ENCODE results near the gene COQ8B.
A peak's percentile ranks its signal among the peaks of the same experiment; 100 is the strongest.
"Not testable (repeated sequence)": the region's sequence is repeated elsewhere in the genome, so short reads cannot be mapped to it uniquely, and the experiment has no call there.

COQ8B gene

GRCh38 chr19:40716482-40717324, at the start of gene COQ8B, which contains the start of gene ITPKC:
Gene COQ8B (minus strand): TSS chr19:40716886. CDS start chr19:40714632, 2,254 bp downstream.
Gene ITPKC (plus strand): TSS chr19:40717112. CDS start chr19:40717136, 24 bp downstream.
- DNase-seq (ENCODE audit: low read depth, low spot score): peak; percentile 100

DNA sequence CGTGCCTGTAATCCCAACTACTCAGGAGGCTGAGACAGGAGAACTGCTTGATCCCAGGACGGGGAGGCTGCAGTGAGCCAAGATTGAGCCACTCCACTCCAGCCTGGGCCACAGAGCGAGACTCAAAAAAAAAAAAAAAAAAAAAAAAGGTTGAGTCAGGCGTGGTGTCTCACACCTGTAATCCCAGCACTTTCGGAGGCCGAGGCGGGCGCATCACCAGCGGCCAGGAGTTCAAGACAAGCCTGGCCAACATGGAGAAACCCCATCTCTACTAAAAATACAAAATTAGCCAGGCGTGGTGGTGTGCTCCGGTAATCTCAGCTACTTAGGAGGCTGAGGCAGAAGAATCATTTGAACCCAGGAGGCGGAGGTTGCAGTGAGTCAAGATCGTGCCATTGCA, 49.7 kb upstream of the COQ8B start:
- DNase-seq (ENCODE audit: low read depth, low spot score): not testable (repeated sequence)

- DNase-seq (ENCODE audit: low read depth, low spot score): no peak
Measured at GRCh38 chr19:40763963-40764362, 47.3 kb upstream of the COQ8B start.

- DNase-seq (ENCODE audit: low read depth, low spot score): no peak
Measured at GRCh38 chr19:40763526-40763925, 46.8 kb upstream of the COQ8B start.

DNA sequence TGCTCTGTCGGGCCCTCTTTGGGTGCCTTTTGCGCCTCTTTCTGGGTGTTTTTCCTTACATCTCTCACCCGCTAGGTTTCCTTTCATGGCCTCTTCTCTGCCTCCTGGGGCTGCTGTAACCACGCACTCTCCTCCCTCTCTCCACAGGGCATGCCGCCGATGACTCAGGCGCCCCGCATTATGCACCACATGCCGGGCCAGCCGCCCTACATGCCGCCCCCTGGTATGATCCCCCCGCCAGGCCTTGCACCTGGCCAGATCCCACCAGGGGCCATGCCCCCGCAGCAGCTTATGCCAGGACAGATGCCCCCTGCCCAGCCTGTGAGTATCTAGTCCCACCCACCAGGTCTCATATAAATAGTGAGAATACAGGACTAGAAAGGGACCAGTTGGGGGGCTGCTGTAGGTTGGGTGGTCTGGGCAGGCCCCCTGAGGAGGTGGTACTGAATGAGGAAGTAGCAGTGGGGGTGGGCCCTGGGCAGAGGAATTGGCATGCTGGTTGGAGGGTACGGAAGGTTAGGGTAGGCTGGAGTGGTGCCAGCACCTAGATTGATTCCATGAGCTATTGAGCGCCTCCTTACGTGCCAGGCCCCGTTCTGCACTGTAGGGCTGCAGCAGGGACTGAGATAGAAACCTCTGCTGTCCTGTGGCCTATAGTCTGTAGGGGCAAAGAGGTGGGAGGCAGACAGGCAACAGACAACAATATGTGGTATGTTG, 46.2 kb upstream of the COQ8B start:
- peak; percentile 48 for DNase-seq (ENCODE audit: low read depth, low spot score)

- no peak for DNase-seq (ENCODE audit: low read depth, low spot score)
Measured at GRCh38 chr19:40759352-40759751, 42.7 kb upstream of the COQ8B start.

DNA sequence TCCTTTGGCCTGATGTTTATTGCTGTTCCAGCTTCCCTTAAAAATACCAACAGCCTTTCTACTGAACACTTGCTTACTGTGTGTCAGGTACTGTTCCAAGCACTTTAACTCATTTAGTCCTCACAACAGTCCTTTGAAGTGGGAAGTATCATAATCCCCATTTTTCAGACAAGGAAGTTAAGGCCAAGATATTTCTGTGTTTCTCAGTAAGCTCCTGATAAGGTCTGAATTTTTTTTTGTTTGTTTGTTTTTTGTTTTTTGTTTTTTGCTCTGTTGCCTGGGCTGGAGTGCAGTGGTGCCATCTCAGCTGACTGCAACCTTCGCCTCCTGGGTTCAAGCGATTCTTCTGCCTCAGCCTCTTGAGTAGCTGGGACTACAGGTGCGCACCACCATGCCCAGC, 41.8 kb upstream of the COQ8B start:
- no peak for DNase-seq (ENCODE audit: low read depth, low spot score)

- DNase-seq (ENCODE audit: low read depth, low spot score): peak; percentile 28
Measured at GRCh38 chr19:40756502-40757110, 39.9 kb upstream of the COQ8B start.

DNA sequence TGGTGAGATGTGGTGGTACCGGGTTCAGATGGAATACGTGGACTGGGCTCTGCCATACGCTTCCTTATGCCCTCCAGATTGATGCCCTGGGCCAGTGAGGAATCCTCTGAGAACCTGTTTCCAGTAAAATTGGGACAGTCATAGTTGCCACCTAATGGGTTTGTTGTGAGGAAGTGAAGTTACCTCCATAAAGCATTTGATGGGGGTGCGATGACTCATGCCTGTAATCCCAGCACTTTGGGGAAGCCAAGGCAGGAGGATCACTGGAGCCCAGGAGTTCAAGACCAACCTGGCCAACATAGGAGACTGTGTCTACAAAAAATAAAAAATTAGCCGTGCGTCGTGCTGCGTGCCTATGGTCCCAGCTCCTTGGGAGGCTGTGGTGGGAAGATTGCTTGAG, 39.1 kb upstream of the COQ8B start:
- DNase-seq (ENCODE audit: low read depth, low spot score): no peak

DNA sequence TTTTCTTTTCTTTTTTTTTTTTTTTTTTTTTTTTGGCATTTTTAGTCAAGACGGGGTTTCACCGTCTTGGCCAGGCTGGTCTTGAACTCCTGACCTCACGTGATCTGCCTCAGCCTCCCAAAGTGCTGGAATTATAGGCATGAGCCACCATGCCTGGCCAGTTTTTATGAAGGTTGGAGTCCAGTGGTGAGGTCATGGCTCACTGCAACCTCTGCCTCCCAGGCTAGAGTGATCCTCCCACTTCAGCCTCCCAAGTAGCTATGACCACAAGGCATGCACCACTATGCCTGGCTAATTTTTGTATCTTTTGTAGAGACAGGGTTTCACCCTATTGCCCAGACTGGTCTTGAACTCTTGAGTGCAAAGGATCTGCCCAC, 38.5 kb upstream of the COQ8B start:
- DNase-seq (ENCODE audit: low read depth, low spot score): no peak

GRCh38 chr19:40754611-40755247, 38.0 kb upstream of the COQ8B start:
- no peak for DNase-seq (ENCODE audit: low read depth, low spot score)

- DNase-seq (ENCODE audit: low read depth, low spot score): no peak
Measured at GRCh38 chr19:40752257-40752781, 35.6 kb upstream of the COQ8B start.

GRCh38 chr19:40750874-40751537, 34.3 kb upstream of the COQ8B start, which contains the start of gene SNRPA:
Gene SNRPA (plus strand): TSS chr19:40751203. CDS start chr19:40751409, 206 bp downstream.
- peak; percentile 99 for DNase-seq (ENCODE audit: low read depth, low spot score)

DNA sequence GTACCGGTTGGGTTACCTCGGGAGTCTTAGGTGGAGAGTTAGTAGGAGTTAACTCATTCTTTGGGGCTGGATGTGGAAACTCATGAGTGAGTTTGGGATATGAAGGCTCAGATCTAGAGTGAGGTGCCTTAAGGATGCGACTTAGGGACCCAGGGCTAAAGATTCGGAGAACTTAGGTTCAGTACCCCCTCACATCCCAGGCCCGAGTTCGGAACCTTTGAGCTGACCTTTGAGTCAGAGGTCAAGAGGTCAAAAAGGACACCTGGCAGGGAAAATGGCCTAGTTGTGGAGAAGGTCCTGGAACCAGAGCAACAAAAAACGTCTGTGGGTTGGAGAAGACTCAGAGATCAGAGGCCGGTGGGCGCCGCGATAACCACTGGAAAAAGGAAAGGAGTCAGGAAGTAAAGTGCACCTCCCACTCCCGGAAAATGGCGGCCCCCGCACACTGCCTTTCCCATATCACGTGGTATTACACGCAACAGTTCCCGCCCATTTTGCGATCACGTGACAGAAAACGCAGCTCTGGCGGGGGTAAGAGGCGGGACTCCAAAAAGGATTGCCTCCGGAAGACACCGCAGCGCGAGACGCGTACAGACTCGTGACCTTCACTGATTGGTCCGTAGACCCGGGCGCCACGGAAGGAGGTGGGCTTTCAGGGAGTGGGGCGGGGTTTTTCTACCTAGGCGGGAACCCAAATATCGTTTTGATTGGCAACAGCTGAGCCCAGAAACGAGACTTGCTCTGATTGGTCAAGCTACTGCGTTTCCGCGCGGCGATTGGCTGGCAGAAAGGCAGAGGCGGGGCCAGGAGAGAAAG, 33.6 kb upstream of the COQ8B start, which contains the start of gene ACTMAP:
Gene ACTMAP, minus strand, starts transcription at position 420 of the 816 bp plus-strand sequence. CDS start 674 bp downstream, outside the sequence.
- peak; percentile 100 for DNase-seq (ENCODE audit: low read depth, low spot score)

GRCh38 chr19:40747536-40747935, 30.9 kb upstream of the COQ8B start:
- no peak for DNase-seq (ENCODE audit: low read depth, low spot score)

- peak; percentile 51 for DNase-seq (ENCODE audit: low read depth, low spot score)
Measured at GRCh38 chr19:40745402-40745780, 28.7 kb upstream of the COQ8B start.

DNA sequence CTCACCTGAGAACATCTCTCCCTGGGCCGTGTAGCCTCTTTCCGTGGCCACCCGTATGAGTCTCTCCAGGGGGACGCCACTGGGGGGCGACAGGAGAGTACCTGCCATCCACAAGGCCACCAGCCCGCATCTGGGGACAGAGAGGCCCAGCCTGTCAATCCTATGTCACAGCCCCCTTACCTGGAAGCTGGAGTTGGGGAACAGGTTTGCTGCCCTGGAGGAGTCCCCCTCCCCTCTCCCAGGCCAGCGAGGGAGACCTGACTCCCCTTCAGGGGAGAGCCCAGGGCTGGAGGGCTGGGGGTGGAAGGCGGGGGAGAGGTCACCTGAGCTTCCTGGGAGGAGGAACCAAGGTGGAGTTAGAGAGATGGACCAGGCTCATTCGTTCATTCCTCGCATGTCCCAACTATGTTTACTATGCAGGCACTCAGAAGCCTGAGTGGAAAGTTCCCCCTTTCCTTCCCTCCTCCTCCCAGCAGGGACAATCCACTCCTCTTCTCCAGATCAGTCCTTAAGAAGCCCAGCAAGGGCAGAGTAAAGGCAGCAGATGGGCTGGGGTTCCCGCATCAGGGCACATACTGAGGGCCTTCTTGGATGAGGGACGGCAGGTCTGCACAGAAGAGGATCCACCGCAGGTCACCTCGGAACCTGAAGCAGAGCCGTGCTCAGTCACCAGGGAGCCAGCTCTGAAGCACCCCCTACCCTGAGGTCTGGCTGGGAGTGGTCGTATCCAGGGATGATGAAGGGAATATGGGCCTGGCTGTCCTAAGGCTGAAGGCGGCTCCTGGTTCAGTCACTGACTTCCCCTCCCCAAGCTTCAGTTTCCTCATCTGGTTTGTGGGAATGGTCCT, 28.1 kb upstream of the COQ8B start:
- DNase-seq (ENCODE audit: low read depth, low spot score): no peak

DNA sequence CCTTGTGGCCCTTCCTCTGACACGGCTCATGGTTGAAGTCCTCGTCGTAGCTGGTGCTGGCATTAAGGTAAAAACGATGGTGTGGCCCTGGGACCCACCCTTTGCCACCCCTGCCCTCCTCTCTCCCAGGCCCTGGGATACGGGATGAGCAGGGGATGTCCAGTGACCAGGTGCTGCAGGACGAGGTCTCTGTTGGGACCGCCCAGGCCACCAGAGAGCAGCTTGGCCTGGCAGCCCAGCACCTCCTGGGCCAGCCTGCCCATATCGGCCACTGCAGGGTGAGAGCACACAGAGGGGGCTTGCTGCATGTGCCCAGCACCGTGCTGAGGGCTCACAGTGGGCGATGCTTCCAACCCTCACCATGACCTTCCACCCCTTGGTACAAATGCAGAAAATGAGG, 27.2 kb upstream of the COQ8B start:
- DNase-seq (ENCODE audit: low read depth, low spot score): no peak

GRCh38 chr19:40742886-40743285, 26.2 kb upstream of the COQ8B start:
- DNase-seq (ENCODE audit: low read depth, low spot score): no peak
